Measurements from ENCODE around the gene MED14. TPM values are rescaled to one million over a fixed set of nuclear protein-coding genes. Genes with fewer than 3 reads are reported as not detected.

Gene MED14
- total RNA-seq, 1 donor from 2014 or later = 40.5 TPM

DNA sequence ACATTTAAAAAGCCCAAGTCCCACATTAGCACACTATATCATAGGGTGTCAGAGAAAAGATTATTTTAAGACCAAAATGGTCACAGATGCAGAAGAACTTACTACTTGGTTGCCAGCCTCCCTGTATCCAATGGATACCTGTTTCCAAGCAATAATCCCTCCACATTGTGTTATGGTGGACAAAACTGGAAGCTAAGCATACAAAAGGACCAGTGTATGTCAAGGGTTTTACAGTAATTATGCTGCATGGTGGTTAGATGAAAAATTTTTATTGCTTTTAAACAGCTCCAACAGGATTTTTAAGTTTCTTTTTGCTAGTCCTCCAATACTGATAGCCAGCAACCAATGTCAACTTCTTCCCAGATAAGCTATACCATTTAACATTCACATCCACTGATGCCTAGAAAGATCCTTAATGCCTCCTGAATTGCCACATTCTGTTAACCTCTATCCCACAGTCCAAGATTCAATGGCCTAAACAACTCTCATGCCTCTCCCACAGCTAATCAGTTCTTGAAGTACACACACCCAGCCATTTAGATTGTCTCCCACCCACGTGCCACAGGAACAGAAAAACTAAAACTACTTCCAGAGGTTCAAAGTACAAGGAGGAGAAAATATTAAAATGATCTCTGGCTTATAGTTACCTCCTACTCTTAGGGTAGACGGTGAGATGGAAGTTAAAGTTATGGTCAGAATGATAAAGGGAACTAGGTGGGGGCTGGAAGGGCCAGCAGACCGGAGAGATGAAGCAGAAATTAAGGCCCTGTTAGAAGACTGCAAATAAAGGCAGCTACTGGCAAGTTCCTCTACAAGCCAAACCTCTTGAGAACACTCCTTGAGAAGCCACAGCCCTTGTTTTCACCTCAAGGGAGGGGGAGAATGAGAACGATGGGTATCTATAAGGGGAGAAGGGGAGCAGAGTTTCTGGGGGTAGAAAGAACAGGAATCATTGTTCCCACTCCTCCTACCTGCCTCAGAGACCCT is 5.5 kb downstream of the MED14 start:
- no peak for DNase-seq (ENCODE audit: low spot score)

DNA sequence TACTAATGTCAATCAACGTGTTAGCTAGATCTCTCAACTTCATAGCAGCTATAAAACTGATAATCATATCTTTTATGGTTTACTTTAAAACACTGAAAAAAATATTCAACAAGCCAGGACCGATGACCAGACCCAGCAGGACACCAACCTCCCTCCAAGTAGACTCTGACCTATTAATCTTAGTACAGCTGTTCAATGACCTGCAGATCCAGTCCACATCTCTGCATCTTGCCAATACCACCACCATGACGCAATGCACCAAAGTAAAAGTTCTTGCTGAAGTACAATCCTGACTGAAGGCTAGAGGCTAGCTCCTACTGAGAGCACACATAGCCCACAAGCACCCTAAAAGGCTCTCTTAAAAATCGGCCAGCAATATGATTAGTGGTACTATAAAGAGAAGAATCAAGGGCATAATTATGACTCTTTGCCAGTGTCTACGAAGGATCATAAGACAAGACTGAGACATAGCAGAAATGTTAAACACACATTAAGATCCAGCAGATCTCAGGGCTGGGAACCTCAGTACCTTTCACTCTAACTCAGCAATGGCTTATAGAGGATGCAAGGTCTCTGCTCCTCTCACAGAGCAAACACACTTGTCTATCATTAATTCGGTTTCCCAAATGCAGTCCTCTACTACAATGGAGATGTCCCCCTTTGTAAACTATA is 7.6 kb downstream of the MED14 start:
- no peak for DNase-seq (ENCODE audit: low spot score)

DNA sequence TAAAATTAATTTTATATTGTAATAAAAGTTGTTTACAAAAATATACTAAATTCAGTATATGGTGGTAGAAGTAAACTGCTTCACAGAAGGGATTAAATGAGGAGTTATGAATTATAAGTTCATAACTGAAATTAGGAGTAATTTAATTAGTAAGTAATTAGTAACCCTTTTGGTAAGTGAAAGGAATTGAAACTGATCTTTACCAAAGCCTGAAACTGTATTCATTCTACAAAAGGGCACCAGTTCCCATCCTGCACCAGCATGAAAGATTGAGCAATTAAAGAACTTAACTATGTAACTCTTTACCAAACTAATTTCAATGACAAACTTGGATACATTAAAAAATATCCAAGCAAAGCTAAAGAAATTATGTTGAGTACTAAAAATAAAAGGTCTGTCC is 8.2 kb downstream of the MED14 start:
- DNase-seq (ENCODE audit: low spot score) = no peak

DNA sequence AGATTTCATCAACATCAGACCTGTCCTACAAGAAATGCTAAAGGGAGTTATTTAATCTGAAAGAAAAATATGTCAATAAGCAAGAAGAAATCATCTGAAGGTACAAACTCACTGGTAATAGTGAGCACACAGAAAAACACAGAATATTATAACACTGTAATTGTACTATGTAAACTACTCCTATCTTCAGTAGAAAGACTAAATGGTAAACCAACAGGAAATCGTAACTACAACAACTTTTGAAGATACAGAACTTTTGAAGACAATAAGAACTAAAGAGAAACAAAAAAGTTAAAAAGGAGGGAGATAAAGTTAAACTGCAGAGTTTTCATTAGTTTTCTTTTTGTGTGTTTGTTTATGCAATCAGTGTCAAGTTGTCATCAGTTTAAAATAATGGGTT is 12.4 kb downstream of the MED14 start:
- DNase-seq (ENCODE audit: low spot score) = no peak

DNA sequence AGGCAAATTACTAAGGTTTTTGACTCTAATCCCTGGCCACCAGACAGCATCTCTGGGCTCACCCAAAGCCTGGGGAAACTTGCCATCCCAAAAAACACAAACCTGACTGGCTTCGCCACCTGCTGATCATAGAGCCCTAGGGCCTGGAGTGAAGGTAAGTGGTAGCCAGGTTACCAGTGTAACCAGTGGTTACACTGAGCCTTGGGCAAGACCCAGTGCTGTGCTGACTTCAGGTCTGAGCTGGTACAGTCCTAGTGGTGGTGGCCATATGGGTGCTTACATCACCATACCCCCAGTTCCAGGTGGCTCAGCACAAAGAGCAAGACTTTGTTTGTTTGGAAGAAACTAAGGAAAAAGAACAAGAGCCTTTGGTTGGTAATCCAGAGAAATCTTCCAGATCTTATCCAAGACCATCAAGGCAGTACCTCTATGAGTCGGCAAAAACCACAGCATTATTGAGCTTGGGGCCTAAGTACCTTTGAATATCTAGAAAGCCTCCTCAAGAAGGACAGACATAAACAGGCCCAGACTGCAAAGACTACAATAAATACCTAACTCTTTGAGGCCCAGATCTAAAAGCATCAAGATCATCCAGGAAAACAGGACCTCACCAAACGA is 13.7 kb downstream of the MED14 start:
- DNase-seq (ENCODE audit: low spot score) = no peak

DNA sequence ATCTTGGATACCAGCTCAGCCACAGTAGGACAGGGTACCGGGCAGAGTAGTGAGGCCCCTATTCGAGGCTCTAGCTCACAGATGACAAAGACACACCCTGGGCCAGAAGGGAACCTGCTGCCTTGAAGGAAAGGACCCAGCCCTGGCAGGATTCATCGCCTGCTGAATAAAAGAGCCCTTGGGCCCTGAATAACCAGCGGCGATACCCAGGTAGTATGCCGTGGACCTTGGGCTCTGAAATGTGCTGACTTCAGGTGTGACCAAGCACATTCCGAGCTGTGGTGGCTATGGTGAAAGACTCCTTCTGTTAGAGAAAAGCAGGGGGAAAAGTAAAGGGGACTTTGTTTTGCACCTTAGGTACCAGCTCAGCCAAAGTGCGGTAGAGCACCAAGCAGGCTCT is 14.6 kb downstream of the MED14 start:
- DNase-seq (ENCODE audit: low spot score) = no peak

DNA sequence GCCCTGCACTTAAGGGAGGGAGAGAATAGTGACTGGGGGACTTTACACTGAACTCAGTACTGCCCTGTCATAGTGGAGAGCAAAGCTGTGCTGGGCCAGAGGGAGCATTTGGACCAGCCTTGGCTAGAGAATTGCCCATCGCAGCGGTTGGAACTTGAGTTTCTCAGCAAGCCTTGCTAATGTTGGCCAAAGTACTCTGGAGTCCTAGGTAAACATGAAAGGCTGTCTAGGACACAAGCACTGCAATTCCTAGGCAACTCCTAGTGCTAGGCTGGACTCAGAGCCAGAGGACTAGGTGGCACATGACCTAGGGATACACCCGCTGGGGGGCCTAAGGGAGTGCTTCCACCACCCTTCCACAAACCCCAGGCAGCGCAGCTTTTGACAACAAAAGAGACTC is 15.0 kb downstream of the MED14 start:
- no peak for DNase-seq (ENCODE audit: low spot score)

DNA sequence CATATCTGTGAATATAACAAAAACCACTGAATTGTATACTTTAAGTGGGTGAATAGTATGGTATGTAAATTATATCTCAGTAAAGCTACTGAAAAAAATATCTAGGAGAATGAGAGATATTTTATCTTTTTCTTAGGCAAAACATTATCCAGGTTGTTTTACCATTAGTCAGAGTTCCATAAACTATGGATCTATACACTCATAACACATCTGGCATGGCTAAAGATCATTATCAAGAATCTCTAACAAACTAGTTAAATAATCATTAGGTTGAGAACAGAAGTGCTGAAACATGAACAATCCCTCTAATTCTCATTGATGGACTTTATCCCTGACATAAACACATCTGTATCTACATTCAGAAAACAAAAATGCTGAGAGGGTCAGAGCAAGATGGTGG is 15.6 kb downstream of the MED14 start:
- no peak for DNase-seq (ENCODE audit: low spot score)

DNA sequence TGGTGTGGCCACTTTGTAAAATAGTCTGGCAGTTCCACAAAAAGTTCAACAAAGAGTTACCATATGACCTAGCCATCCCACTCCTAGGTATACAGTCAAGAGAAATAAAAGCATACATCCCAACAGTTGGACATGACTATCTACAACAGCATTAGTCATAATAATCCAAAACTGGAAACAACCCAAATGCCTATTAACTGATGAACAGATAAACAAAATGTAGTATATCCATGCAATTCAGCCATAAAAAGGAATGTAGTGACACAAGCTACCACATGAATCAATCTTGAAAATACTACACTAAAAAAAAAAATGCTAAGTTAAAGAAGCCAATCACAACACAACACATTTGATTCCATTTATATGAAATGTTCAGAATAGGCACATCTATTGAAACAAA is 16.1 kb downstream of the MED14 start:
- DNase-seq (ENCODE audit: low spot score) = no peak

DNA sequence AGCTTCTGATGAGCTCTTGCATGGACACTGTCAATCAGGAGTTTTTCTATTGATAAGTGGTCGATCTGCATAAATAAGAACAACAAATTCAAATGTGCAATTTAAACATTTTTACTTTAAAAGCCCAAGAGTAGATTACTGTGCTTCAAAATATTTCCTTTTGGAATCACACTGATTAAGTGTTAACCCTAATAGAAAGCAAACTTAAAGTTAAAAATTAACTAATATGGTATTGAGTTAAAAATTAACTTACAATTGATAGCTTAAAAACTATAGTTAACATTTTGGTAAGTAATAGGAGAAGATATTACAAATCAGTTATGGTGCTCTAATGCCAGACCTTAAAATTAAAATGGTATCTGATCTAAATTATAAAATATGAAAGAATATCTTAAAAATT is 25.9 kb downstream of the MED14 start:
- no peak for DNase-seq (ENCODE audit: low spot score)

DNA sequence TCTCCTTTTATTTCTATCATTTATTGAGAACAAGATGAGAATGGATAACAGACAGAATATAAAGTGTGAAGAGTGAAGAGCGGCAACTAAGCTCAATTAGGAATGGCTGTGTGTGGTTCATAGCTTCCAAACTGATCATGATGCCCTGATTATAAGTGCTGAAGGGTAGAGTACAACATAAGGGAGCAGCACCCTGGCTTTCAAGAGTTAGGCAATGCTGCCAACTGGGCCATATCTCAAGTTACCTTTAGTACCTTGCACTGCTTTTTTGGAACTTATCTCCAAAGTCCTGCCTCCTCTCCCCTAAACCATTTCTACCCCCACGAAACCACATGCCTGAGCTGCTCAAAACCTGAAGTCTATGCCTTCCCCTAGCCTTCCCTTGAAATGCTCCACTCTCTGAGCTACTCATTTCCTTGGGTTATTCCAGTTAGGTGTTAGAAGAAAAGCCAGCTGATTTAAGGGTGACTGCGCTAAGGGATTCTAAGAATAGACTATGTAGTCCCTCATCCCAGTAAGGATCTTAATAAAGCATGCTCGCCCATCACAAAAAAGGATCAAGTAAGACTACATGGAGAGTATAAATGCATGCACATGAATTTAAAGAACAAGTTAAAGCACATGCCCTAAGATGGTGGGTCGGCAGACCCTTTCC is 29.6 kb downstream of the MED14 start:
- no peak for DNase-seq (ENCODE audit: low spot score)

DNA sequence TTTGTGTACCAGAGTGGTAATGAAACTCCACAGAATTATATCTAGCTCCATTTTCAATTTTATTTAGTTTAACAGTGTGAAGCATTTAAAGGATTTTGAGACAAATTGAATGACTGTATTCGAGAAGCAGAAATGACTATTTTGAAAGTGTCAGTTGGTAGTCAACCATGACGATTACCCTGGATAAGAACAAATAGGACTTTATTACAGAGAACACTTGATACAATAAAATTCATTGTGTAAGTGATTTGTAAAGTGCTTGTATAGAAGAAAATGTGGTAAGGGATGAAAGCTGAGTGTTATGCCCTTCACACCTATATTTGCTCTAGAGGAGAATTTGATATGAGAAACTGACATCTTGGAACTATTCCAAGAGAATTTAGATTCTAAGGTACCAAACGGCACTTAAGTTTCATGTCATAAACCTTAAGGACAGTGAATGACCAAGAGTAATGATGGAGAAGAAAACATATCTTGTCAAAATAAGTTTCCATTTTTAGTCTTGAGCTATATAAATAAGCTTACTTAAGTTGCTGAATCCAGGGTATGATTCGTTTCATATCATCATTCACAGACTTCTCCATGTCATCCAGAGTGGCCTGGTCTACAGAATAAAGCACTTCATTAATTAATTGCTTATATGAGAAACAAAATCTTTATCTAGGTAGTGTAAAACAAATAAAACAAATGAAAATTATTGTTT is 34.6 kb downstream of the MED14 start:
- DNase-seq (ENCODE audit: low spot score) = no peak

DNA sequence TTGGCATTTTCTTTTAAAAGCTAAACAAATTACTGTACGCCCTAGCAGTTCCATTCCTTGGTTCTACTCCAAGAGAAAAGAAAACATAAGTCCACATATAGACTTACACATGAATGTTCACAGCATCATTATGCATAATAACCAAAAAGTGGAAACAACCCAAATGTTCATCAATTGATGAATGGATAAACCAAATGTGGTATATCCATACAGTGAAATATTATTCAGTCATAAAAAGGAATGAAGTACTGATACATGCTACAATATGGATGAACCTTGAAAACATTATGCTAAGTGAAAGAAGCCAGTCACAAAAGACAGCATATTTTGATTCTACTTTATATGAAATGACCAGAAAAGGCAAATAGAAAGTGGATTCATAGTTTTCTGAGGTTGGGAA is 36.5 kb downstream of the MED14 start:
- DNase-seq (ENCODE audit: low spot score) = no peak

DNA sequence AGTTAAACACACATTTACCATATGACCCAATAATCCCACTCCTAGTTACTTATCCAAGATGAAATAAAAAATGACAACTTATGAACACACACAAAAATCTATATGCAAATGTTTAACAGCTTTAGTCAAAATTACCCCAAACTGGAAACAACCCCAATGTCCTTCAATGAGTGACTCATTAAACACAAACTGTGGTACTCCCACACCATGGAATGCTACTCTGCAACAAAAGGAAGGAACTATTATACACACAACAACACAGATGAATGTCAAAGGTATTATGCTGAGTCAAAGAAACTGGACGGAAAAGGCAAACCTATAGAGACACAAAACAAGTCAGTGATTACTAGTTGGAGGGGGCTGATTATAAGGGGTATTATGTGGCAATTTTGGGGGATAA is 40.5 kb downstream of the MED14 start:
- no peak for DNase-seq (ENCODE audit: low spot score)

DNA sequence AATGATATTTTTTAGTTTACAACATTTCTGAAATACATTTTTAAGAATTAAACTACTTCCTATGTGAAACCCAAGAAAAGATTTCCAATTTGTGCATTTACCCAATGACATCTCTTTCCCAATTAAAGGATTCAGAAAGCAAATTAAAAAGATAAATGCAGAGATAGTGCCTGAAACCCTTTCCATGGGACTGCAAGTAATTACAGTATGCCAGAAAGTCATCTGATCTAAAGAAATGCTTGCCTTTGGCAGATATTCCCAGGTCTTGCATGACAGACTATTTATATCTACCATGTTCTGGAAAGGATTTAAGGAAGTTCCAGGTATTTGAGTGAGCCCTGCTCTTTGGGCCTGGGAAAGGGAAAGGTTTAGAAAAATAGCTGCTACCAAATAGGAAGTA is 46.4 kb downstream of the MED14 start:
- no peak for DNase-seq (ENCODE audit: low spot score)

DNA sequence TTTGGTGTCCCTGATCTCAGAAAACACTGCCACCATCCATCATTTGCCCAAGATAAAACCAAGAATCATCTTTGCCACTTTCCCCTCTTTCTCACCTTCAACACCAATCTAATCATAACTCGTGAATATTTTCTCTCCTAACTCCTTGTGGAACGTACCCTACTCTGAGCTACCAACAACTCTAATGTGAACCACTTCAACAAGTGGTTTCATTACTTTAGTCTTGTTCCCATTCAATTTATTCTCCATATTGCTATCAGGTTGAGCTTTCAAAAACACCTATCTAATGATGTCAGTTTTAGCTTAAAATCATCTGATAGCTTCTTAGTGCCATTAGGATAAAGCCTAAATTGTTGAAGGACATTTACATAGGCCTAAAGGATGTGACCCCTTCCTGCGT is 48.2 kb downstream of the MED14 start:
- DNase-seq (ENCODE audit: low spot score) = no peak

DNA sequence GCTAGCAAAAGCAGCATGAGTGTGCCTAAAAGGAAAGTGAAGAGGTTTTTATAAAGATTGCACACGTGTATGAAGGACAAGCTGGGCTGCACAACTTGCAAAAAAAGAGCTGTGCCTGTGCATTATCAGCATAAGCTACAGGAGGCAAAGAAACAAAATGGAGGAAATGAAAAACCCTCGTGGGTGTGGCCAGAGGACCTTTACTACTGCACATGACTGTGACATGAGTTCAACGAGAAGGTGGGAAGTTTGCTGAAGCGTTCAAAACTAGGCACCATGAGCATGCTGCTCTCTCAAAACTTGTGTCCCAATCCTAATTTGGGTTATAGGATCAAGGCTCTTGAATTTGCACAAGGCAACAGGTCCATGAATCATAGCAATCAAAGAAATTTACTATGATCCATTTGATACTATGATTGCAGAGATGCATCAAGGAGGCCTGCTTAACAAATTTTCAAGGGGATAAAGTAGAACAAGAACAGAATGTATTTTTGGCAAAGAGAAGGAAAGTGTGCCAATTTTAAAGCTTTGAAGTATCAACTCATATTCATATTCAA is 49.9 kb downstream of the MED14 start:
- no peak for DNase-seq (ENCODE audit: low spot score)

DNA sequence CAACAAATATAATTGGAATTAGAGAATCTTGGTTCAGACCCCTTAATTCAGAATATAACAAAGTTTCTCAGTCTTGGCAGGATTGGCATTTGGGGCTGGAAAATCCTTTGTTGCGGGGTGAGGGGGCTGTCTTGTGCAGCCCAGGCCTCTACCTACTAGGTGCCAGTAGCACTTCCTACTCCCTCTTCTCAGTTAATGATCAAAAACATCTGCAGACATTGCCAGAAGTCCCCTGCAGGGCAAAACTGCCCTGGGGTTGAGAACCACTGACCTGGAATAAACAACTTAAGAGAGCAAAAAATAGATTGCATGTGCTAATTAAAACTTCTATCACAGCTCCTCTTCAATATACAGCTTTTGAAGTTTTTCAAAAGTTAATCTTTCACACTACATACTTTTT is 51.2 kb downstream of the MED14 start:
- no peak for DNase-seq (ENCODE audit: low spot score)

DNA sequence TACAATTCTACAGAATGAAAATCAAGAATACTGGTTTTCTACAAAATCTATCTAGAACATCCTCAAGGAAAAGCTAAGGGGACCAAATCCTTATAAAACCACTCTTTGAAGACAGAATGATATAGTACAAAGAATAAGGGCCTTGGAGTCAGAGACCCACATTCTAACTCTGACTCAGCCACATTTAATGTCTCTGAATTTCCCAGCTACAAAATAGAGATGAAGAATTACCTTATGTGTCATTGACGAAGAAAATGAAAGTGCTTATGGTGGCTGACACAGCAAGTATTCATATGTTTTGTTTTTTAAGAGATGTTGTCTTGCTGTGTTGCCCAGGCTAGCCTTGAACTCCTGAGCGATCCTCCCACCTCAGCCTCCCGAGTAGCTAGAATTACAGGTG is 52.1 kb downstream of the MED14 start:
- no peak for DNase-seq (ENCODE audit: low spot score)

DNA sequence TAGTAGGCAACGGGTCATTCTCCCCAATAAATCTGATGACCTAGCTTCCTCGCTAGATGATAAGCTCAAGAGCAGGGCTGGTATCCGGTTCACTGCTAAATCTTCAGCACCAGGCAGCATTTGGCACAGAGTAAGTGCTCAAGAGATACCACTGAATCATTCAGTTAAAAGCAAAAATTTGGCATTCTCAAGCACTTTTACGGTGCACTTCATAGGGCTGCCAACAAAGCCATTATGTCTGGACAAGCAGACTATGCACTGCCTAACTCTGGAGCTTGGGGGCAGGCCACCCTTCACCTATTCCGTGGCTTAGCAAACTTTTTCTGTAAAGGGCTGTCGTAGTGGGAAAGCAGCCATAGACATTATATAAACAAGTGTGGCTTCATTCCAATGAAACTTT is 64.2 kb downstream of the MED14 start:
- DNase-seq (ENCODE audit: low spot score) = no peak

DNA sequence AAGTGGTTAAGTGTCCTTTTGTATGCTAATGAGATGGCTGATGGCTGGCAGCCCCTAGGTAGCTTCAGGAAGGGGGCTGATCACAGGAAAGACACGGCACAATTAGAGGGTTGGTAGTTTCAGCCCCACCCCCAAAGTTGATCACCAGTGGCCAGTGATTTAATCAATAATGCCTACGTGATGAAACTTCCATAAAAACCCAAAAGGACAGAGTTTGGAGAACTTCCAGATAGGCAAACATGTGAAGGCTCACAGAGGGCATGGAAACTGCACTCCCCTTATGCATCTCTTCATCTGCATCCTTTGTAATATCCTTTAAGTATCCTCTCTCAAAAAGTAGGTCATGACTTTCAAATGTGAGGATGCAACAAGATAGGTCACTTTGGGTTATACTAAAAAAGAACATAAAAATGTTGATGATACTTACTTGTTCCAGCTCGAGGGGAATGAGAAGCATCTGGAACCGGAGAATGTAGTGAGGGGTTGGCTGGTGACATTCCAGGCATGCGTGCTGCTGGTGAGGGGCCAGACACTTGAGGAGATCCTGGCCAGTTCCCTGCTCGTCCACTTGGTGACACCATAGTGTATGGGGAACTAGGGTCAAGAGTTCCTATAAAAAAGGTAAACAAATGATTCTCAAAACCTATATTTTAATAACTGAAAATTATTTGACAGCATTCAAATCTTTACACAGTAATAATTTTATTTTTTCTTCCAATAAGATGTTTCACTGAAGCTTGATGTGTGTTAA is 71.3 kb downstream of the MED14 start:
- no peak for DNase-seq (ENCODE audit: low spot score)

Data from mucosa of gallbladder (tissue), 1 donor.